ENCODE measurements around the gene KCNQ4. TPM values are rescaled to one million over a fixed set of nuclear protein-coding genes. Genes with fewer than 3 reads are reported as not detected.

The KCNQ4 gene
- polyA plus RNA-seq, 1 donor = 2.2 TPM

- H3K36me3 ChIP-seq (ENCODE audit: control insufficient read depth, insufficient read depth, low read length) = no peaks in the 10 kb centered on the region
Measured at GRCh38 chr1:40806731-40807695, 23.4 kb downstream of the KCNQ4 start.

GRCh38 chr1:40808002-40808401 is 24.4 kb downstream of the KCNQ4 start:
- Histone ChIP-seq H3K36me3 (ENCODE audit: control insufficient read depth, insufficient read depth, low read length) (no peaks in the 10 kb centered on the region), H3K4me1 (ENCODE audit: control insufficient read depth, insufficient read depth, low read length) (peaks cover 14% of the 10 kb centered on the region), H3K9me3 (ENCODE audit: control insufficient read depth, low read depth, low read length) (no peaks in the 10 kb centered on the region), H3K27me3 (ENCODE audit: control insufficient read depth, insufficient read depth, low read length) (peaks cover 5% of the 10 kb centered on the region), H3K27ac (ENCODE audit: low read length) (no peak overlapping the region), H3K4me3 (ENCODE audit: low read length) (no peak overlapping the region)
- no peak for DNase-seq
- 40% methylated on average over 1 of the region's 3 CpGs for WGBS (ENCODE audit: insufficient coverage, low lambda C conversion rate)

More at GRCh38 chr1:40806731-40807695, 23.4 kb downstream of the KCNQ4 start:
- Histone ChIP-seq H3K4me1 (ENCODE audit: control insufficient read depth, insufficient read depth, low read length) (peaks cover 14% of the 10 kb centered on the region), H3K4me3 (ENCODE audit: low read length) (no peak overlapping the region), H3K27me3 (ENCODE audit: control insufficient read depth, insufficient read depth, low read length) (peaks cover 2% of the 10 kb centered on the region), H3K9me3 (ENCODE audit: control insufficient read depth, low read depth, low read length) (no peaks in the 10 kb centered on the region), H3K27ac (ENCODE audit: low read length) (peak overlapping the region; percentile 51)
- no CpG with 5 or more reads among the region's 20 CpGs for WGBS (ENCODE audit: insufficient coverage, low lambda C conversion rate)
- peak in 1 of 2 donors; percentile 36 for DNase-seq

DNA sequence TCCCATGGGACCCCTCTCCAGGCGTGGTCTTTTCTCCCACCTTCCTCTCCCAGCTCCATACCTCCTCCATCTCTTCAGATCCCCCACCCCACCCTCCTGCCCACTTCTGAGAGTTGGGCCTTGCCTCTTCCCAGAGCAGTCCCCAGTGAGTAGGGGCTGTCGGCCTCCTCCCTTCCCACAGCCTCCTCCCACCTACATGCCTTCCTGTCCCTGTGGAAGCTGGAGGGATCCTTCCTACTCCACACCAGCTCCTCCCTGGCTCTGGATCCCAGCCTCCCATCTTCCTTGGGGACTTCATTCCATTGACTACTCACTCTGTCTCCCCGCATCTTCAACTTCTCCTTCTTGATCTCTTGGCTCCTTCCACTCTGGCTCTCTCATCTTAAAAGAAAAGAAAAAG is 24.9 kb downstream of the KCNQ4 start:
- H3K36me3 ChIP-seq (ENCODE audit: control insufficient read depth, insufficient read depth, low read length) = no peaks in the 10 kb centered on the region
- 100% methylated on average over 1 of the region's 3 CpGs for WGBS (ENCODE audit: insufficient coverage, low lambda C conversion rate)
- H3K27me3 ChIP-seq (ENCODE audit: control insufficient read depth, insufficient read depth, low read length) = peaks cover 9% of the 10 kb centered on the region
- peaks cover 14% of the 10 kb centered on the region for H3K4me1 ChIP-seq (ENCODE audit: control insufficient read depth, insufficient read depth, low read length)
- H3K27ac ChIP-seq (ENCODE audit: low read length) = no peak overlapping the region
- H3K4me3 ChIP-seq (ENCODE audit: low read length) = no peak overlapping the region
- no peaks in the 10 kb centered on the region for H3K9me3 ChIP-seq (ENCODE audit: control insufficient read depth, low read depth, low read length)
- no peak for DNase-seq

DNA sequence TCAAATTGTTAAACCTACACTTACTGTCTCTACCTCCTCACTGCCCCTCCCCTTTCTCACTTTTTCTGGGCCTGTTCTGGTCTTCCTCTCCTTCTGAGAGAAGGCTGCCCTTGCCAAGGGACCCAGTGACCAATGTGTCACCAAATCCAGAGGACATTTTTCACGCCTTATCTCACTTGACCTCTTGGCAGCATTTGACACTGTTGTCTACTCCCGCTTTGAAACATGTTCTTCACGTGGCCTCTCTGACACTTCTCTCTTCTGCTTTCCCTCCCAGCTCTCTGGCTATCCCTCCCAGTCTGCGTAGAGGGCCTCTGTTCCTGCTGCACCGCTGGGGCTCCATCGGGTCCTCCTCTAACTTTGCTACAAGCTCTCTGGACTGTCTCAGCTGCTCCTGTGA is 25.3 kb downstream of the KCNQ4 start:
- no peaks in the 10 kb centered on the region for H3K36me3 ChIP-seq (ENCODE audit: control insufficient read depth, insufficient read depth, low read length)
- H3K4me3 ChIP-seq (ENCODE audit: low read length) = no peak overlapping the region
- no peaks in the 10 kb centered on the region for H3K9me3 ChIP-seq (ENCODE audit: control insufficient read depth, low read depth, low read length)
- DNase-seq = no peak
- H3K27me3 ChIP-seq (ENCODE audit: control insufficient read depth, insufficient read depth, low read length) = peaks cover 9% of the 10 kb centered on the region
- no peak overlapping the region for H3K27ac ChIP-seq (ENCODE audit: low read length)
- WGBS (ENCODE audit: insufficient coverage, low lambda C conversion rate) = 80% methylated on average over 1 of the region's 6 CpGs
- H3K4me1 ChIP-seq (ENCODE audit: control insufficient read depth, insufficient read depth, low read length) = peaks cover 14% of the 10 kb centered on the region

- peaks cover 11% of the 10 kb centered on the region for H3K27me3 ChIP-seq (ENCODE audit: control insufficient read depth, insufficient read depth, low read length)
- H3K4me1 ChIP-seq (ENCODE audit: control insufficient read depth, insufficient read depth, low read length) = peaks cover 14% of the 10 kb centered on the region
- no peak overlapping the region for H3K27ac ChIP-seq (ENCODE audit: low read length)
- no peaks in the 10 kb centered on the region for H3K36me3 ChIP-seq (ENCODE audit: control insufficient read depth, insufficient read depth, low read length)
- H3K9me3 ChIP-seq (ENCODE audit: control insufficient read depth, low read depth, low read length) = no peaks in the 10 kb centered on the region
- no CpG with 5 or more reads among the region's 5 CpGs for WGBS (ENCODE audit: insufficient coverage, low lambda C conversion rate)
- peak in 1 of 2 donors; percentile 55 for DNase-seq
- no peak overlapping the region for H3K4me3 ChIP-seq (ENCODE audit: low read length)
Measured at GRCh38 chr1:40810927-40811326, 27.3 kb downstream of the KCNQ4 start.

DNA sequence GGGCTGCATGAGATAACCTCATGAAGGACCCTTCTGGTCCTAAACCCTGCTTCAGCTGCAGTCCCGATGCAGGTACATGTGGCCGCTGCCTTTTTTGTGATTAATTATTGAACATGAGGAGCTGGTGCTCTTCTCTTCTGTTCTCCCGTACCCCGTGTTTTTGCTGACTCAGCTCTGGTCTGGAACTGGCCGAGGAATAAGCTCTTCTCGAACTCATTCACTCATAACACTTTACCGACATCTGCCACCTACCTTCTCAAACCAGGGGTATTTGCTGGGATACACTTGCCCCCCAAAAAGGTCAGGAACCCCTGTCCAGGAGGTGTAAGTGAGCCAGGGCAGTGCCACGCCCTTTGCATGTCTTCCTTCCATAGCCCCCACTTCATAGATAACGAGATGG is 31.8 kb downstream of the KCNQ4 start:
- Histone ChIP-seq H3K4me3 (ENCODE audit: low read length) (no peak overlapping the region), H3K9me3 (ENCODE audit: control insufficient read depth, low read depth, low read length) (no peaks in the 10 kb centered on the region), H3K4me1 (ENCODE audit: control insufficient read depth, insufficient read depth, low read length) (no peaks in the 10 kb centered on the region), H3K27ac (ENCODE audit: low read length) (no peak overlapping the region), H3K36me3 (ENCODE audit: control insufficient read depth, insufficient read depth, low read length) (no peaks in the 10 kb centered on the region), H3K27me3 (ENCODE audit: control insufficient read depth, insufficient read depth, low read length) (peaks cover 35% of the 10 kb centered on the region)
- no peak for DNase-seq
- 20% methylated on average over 2 of the region's 9 CpGs for WGBS (ENCODE audit: insufficient coverage, low lambda C conversion rate)

DNA sequence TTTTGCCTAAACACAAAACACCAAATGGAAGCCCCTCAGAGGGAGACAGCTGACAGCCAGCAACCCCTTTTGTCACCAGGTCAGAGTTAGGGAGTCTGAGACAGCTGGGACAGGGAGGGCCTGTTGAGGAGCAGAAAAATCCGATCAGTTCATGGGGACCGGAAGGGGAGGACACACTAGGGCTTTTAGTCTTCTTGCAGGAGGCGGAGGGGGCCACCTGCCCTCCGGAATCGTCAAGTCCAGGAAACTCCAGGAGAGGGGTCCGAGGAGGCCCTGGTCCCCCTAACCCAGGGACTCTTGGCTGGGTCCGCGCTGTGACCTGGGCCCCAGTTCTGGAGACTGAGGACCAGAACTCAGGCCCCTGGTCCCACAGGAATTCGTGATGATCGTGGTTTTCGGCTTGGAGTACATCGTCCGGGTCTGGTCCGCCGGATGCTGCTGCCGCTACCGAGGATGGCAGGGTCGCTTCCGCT is 34.2 kb downstream of the KCNQ4 start:
- peaks cover 33% of the 10 kb centered on the region for H3K27me3 ChIP-seq (ENCODE audit: control insufficient read depth, insufficient read depth, low read length)
- no peaks in the 10 kb centered on the region for H3K36me3 ChIP-seq (ENCODE audit: control insufficient read depth, insufficient read depth, low read length)
- no peak for DNase-seq
- H3K27ac ChIP-seq (ENCODE audit: low read length) = no peak overlapping the region
- H3K9me3 ChIP-seq (ENCODE audit: control insufficient read depth, low read depth, low read length) = no peaks in the 10 kb centered on the region
- WGBS (ENCODE audit: insufficient coverage, low lambda C conversion rate) = no CpG with 5 or more reads among the region's 19 CpGs
- H3K4me1 ChIP-seq (ENCODE audit: control insufficient read depth, insufficient read depth, low read length) = no peaks in the 10 kb centered on the region
- H3K4me3 ChIP-seq (ENCODE audit: low read length) = no peak overlapping the region

DNA sequence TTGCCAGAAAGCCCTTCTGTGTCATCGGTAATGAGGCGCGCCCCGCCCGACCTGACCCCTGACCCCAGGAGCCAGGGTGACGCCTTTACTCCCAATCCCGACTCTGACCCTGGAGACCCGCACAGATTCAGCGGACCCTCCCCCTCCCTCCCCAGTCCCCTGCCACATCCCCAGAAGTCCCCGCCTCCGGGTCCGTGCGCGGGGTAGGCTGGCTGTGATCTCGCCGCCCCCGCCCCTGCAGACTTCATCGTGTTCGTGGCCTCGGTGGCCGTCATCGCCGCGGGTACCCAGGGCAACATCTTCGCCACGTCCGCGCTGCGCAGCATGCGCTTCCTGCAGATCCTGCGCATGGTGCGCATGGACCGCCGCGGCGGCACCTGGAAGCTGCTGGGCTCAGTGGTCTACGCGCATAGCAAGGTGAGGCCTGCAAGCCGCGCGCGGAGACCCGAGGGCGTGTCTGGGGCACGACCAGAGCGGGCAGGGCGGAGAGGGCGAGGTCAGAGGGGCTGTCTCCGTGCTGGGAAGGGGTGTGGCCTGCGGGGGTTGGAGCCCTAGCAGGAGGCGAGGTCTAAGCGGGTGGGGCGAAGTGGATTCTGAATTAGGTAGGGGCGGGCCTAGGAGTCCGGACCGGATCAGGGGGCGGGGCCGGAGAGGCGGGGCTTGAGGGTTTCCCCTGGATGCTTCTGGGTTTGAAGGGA is 34.8 kb downstream of the KCNQ4 start:
- Histone ChIP-seq H3K4me1 (ENCODE audit: control insufficient read depth, insufficient read depth, low read length) (no peaks in the 10 kb centered on the region), H3K9me3 (ENCODE audit: control insufficient read depth, low read depth, low read length) (no peaks in the 10 kb centered on the region), H3K4me3 (ENCODE audit: low read length) (peak overlapping the region; percentile 11), H3K27me3 (ENCODE audit: control insufficient read depth, insufficient read depth, low read length) (peaks cover 28% of the 10 kb centered on the region), H3K27ac (ENCODE audit: low read length) (no peak overlapping the region), H3K36me3 (ENCODE audit: control insufficient read depth, insufficient read depth, low read length) (no peaks in the 10 kb centered on the region)
- peak; percentile 49 to 65 for DNase-seq
- no CpG with 5 or more reads among the region's 59 CpGs for WGBS (ENCODE audit: insufficient coverage, low lambda C conversion rate)

DNA sequence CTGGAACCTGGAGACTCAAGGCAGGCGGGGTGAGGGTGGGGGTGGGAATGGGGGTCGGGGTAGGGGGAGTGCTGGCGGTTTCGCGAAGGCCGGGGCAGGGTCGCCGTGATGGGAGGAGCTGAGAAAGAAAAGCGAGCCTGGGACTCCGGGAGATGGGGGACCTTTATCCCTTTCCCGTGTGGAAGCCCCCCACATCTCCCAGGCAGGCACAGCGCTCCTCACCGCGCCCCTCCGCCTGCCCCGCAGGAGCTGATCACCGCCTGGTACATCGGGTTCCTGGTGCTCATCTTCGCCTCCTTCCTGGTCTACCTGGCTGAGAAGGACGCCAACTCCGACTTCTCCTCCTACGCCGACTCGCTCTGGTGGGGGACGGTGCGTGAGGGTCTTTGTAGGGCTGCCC is 35.5 kb downstream of the KCNQ4 start:
- Histone ChIP-seq H3K4me3 (ENCODE audit: low read length) (no peak overlapping the region), H3K4me1 (ENCODE audit: control insufficient read depth, insufficient read depth, low read length) (no peaks in the 10 kb centered on the region), H3K36me3 (ENCODE audit: control insufficient read depth, insufficient read depth, low read length) (no peaks in the 10 kb centered on the region), H3K9me3 (ENCODE audit: control insufficient read depth, low read depth, low read length) (no peaks in the 10 kb centered on the region), H3K27me3 (ENCODE audit: control insufficient read depth, insufficient read depth, low read length) (peaks cover 28% of the 10 kb centered on the region), H3K27ac (ENCODE audit: low read length) (no peak overlapping the region)
- no CpG with 5 or more reads among the region's 26 CpGs for WGBS (ENCODE audit: insufficient coverage, low lambda C conversion rate)
- no peak for DNase-seq

DNA sequence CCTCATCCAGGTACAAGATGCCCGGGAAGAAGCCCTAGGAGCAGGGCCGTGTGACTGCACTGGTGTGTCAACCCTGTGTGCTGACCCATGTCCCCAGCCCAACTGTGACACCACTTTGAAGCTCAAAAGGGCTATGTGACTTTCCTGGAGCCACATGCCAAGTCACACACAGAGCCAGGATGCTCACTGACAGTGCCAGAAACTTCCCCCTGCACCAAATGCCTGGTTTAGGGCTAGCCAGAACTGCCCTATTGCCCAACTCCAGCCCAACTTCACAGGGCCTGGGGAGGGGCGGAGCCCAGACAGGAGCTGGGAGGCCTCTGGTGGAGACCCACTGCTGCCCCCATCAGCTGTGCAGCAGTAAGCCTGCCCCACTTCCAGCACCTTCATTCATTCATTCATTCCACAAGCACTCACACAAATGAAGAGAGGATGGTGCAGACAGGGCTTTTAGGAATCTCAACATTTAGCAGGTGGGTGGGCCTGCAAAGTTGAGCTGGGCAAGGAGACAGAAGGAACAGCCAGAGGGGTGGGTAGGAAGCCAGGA is 36.7 kb downstream of the KCNQ4 start:
- no peak for DNase-seq
- WGBS (ENCODE audit: insufficient coverage, low lambda C conversion rate) = no CpG with 5 or more reads among the region's 3 CpGs
- Histone ChIP-seq H3K27ac (ENCODE audit: low read length) (no peak overlapping the region), H3K4me3 (ENCODE audit: low read length) (no peak overlapping the region), H3K9me3 (ENCODE audit: control insufficient read depth, low read depth, low read length) (no peaks in the 10 kb centered on the region), H3K27me3 (ENCODE audit: control insufficient read depth, insufficient read depth, low read length) (peaks cover 28% of the 10 kb centered on the region), H3K4me1 (ENCODE audit: control insufficient read depth, insufficient read depth, low read length) (no peaks in the 10 kb centered on the region), H3K36me3 (ENCODE audit: control insufficient read depth, insufficient read depth, low read length) (no peaks in the 10 kb centered on the region)

Measured in large intestine (tissue), 3 donors.